ENCODE data around the gene ENPP3.

GRCh38 chr6:131721161-131721560 lies 84.1 kb downstream of the ENPP3 start:
- no peak for TF ChIP-seq CTCF (IDR thresholded peaks at IDR 0.05; ENCODE audit: poor library complexity)
- no peak for TF ChIP-seq EZH2phosphoT487 (IDR thresholded peaks at IDR 0.05; ENCODE audit: low read depth, severe bottlenecking, unreplicated experiment)

Measured in hepatocyte (in vitro differentiated cells).